ENCODE measurements around the gene MCM9. TPM values are rescaled to one million over a fixed set of nuclear protein-coding genes. Genes with fewer than 3 reads are reported as not detected.

Gene MCM9
- total RNA-seq, 1 donor from 2014 or later, result 10.1 TPM

GRCh38 chr6:118953391-118953790, 18.4 kb upstream of the MCM9 start:
- H3K4me1 ChIP-seq (ENCODE audit: insufficient read depth, low read length), result no peaks in the 10 kb centered on the region
- DNase-seq (ENCODE audit: low read depth) (no peak), FAIRE-seq (no peak)
- H3K9ac ChIP-seq (ENCODE audit: low read length), result no peak overlapping the region
- H4K20me1 ChIP-seq (ENCODE audit: insufficient read depth, low read length), result no peaks in the 10 kb centered on the region
- H3K4me2 ChIP-seq (ENCODE audit: low read length), result no peak overlapping the region
- TF ChIP-seq CTCF (IDR thresholded peaks at IDR 0.05; ENCODE audit: insufficient read depth, low read depth, low read length) (no peak), EZH2 (IDR thresholded peaks at IDR 0.05; ENCODE audit: insufficient read depth, low read length) (no peak)
- Mint-ChIP-seq H3K27ac (ENCODE audit: unreplicated experiment) (no peak overlapping the region), H3K36me3 (ENCODE audit: low read depth, unreplicated experiment) (no peaks in the 10 kb centered on the region), H3K4me3 (ENCODE audit: unreplicated experiment) (no peak overlapping the region), H3K9me3 (ENCODE audit: unreplicated experiment) (no peaks in the 10 kb centered on the region), H3K4me1 (ENCODE audit: low read depth, unreplicated experiment) (no peaks in the 10 kb centered on the region), H3K27me3 (ENCODE audit: low read depth, unreplicated experiment) (no peaks in the 10 kb centered on the region)
- no peaks in the 10 kb centered on the region for H3K36me3 ChIP-seq (ENCODE audit: insufficient read depth, low read length)
- H3K27ac ChIP-seq (ENCODE audit: low read depth, low read length), result no peak overlapping the region
- H3K27me3 ChIP-seq (ENCODE audit: insufficient read depth, low read length), result no peaks in the 10 kb centered on the region
- no peak overlapping the region for H3K4me3 ChIP-seq (ENCODE audit: insufficient read depth, low read depth, low read length)
- H3K79me2 ChIP-seq (ENCODE audit: insufficient read depth, low read length), result no peaks in the 10 kb centered on the region
- no peaks in the 10 kb centered on the region for H3K9me3 ChIP-seq (ENCODE audit: insufficient read depth, low read depth, low read length)
- no peak overlapping the region for H2AFZ ChIP-seq (ENCODE audit: low read depth, low read length)

- no peaks in the 10 kb centered on the region for H3K27me3 Mint-ChIP-seq (ENCODE audit: low read depth, unreplicated experiment)
- TF ChIP-seq CTCF (IDR thresholded peaks at IDR 0.05; ENCODE audit: insufficient read depth, low read depth, low read length) (no peak), EZH2 (IDR thresholded peaks at IDR 0.05; ENCODE audit: insufficient read depth, low read length) (no peak)
- no peak for DNase-seq (ENCODE audit: low read depth)
- peak; percentile 20 for FAIRE-seq
- Histone ChIP-seq H3K27me3 (ENCODE audit: insufficient read depth, low read length) (no peaks in the 10 kb centered on the region), H3K36me3 (ENCODE audit: insufficient read depth, low read length) (no peaks in the 10 kb centered on the region), H3K79me2 (ENCODE audit: insufficient read depth, low read length) (no peaks in the 10 kb centered on the region), H4K20me1 (ENCODE audit: insufficient read depth, low read length) (no peaks in the 10 kb centered on the region), H3K4me1 (ENCODE audit: insufficient read depth, low read length) (no peaks in the 10 kb centered on the region), H3K9ac (ENCODE audit: low read length) (no peak overlapping the region), H2AFZ (ENCODE audit: low read depth, low read length) (no peak overlapping the region), H3K4me2 (ENCODE audit: low read length) (no peak overlapping the region), H3K9me3 (ENCODE audit: insufficient read depth, low read depth, low read length) (no peaks in the 10 kb centered on the region), H3K4me3 (ENCODE audit: insufficient read depth, low read depth, low read length) (no peak overlapping the region), H3K27ac (ENCODE audit: low read depth, low read length) (no peak overlapping the region)
- no peaks in the 10 kb centered on the region for H3K36me3 Mint-ChIP-seq (ENCODE audit: low read depth, unreplicated experiment)
- H3K27ac Mint-ChIP-seq (ENCODE audit: unreplicated experiment), result no peak overlapping the region
- H3K4me3 Mint-ChIP-seq (ENCODE audit: unreplicated experiment), result no peak overlapping the region
- H3K9me3 Mint-ChIP-seq (ENCODE audit: unreplicated experiment), result no peaks in the 10 kb centered on the region
- H3K4me1 Mint-ChIP-seq (ENCODE audit: low read depth, unreplicated experiment), result no peaks in the 10 kb centered on the region
Observed at GRCh38 chr6:118952683-118953082, 17.7 kb upstream of the MCM9 start.

GRCh38 chr6:118945217-118945616, 10.3 kb upstream of the MCM9 start:
- no peak overlapping the region for H3K4me3 Mint-ChIP-seq (ENCODE audit: unreplicated experiment)

More at GRCh38 chr6:118945217-118945616, 10.3 kb upstream of the MCM9 start:
- H3K79me2 ChIP-seq (ENCODE audit: insufficient read depth, low read length), result no peaks in the 10 kb centered on the region
- TF ChIP-seq EZH2 (IDR thresholded peaks at IDR 0.05; ENCODE audit: insufficient read depth, low read length) (no peak), CTCF (IDR thresholded peaks at IDR 0.05; ENCODE audit: insufficient read depth, low read depth, low read length) (no peak)
- H3K4me2 ChIP-seq (ENCODE audit: low read length), result no peak overlapping the region
- Mint-ChIP-seq H3K36me3 (ENCODE audit: low read depth, unreplicated experiment) (peaks cover 3% of the 10 kb centered on the region), H3K27me3 (ENCODE audit: low read depth, unreplicated experiment) (no peaks in the 10 kb centered on the region), H3K4me1 (ENCODE audit: low read depth, unreplicated experiment) (no peaks in the 10 kb centered on the region), H3K9me3 (ENCODE audit: unreplicated experiment) (peaks cover 3% of the 10 kb centered on the region), H3K27ac (ENCODE audit: unreplicated experiment) (no peak overlapping the region)
- H3K4me1 ChIP-seq (ENCODE audit: insufficient read depth, low read length), result no peaks in the 10 kb centered on the region
- H3K27ac ChIP-seq (ENCODE audit: low read depth, low read length), result no peak overlapping the region
- H4K20me1 ChIP-seq (ENCODE audit: insufficient read depth, low read length), result no peaks in the 10 kb centered on the region
- no peak overlapping the region for H3K4me3 ChIP-seq (ENCODE audit: insufficient read depth, low read depth, low read length)
- no peak for FAIRE-seq
- H3K27me3 ChIP-seq (ENCODE audit: insufficient read depth, low read length), result no peaks in the 10 kb centered on the region
- H3K36me3 ChIP-seq (ENCODE audit: insufficient read depth, low read length), result no peaks in the 10 kb centered on the region
- H3K9me3 ChIP-seq (ENCODE audit: insufficient read depth, low read depth, low read length), result no peaks in the 10 kb centered on the region
- DNase-seq (ENCODE audit: low read depth), result no peak
- no peak overlapping the region for H3K9ac ChIP-seq (ENCODE audit: low read length)
- no peak overlapping the region for H2AFZ ChIP-seq (ENCODE audit: low read depth, low read length)

Data from astrocyte (in vitro differentiated cells and primary cell).